SHP77 treated with DMSO at 0.1 percent for 48 hours (cell line): ENCODE data around the gene CDC37.

Source experiments
- DNase-seq: peaks from one replicate; lab custom pipeline; 2025; lab: John Stamatoyannopoulos, UW

Gene CDC37

DNA sequence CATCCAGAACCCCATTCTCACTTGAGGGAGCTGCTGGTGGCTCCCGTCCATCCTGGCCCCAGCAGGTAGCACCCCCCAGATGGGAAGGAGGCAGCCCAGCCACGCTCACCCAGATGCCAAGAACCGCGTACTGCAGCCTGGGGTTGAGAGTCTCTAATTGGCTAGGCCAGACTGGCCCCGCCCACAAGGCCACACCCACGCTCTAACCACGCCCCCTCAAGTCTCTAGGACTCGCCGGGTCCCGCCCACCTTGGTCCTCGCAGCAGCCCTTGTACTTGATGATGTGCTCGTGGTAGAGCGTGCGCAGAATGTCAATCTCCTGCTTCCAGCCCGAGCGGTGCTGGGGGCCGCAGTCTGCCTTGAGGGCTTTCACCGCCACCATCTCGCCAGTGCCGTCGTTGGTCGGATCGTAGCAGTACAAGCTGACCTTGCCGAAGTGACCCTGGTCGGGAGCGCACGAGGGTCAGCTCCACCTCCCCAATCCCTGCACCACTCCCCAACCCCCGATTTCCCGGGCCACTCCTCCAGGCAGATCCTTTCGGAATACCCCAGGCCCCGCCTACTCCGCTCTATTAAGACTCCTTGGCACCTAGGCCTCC is 49.5 kb downstream of the CDC37 start:
- DNase-seq: peak; percentile 1

DNA sequence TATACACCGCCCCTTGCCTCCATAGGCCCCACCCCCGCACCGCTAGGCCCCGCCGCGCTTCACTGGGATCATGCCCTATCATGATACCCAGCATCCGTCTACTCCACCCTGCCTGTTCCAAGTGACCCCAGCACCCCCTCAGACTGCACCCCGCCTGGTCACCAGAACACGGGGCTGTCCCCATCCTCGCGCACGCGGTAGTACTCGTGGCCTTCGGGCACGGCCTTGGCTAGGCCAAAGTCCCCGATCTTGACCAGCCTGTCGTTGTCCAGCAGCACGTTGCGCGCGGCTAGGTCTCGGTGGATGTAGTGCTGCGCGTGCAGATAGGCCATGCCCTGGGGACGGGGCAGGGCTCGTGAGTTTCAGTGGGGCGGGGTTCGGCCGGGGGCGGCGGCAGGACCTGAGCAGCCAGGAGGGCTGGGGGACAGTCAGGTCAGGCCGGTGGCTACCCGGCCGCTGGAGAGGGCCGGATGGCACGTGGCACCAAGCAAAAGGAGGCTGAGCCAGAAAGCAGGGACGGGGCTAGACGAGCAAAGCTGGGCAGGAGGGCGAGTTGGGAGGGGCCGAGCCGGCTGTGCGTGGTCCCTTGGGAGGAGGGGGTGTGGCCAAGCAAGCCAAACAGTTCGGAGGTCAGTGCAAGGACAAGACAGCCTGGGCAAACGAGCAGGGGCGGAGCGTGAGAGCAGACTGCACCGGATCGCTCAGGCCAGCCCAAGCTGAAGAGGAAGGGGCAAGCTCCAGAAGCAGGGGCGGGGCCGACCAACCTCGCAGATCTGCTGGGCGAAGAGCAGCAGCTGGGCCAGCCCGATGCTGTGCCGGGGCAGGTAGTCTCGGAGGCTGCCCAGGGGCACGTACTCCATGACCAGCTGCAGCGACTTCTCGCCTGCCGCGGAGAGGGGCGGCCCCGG is 50.3 kb downstream of the CDC37 start:
- no peak for DNase-seq

DNA sequence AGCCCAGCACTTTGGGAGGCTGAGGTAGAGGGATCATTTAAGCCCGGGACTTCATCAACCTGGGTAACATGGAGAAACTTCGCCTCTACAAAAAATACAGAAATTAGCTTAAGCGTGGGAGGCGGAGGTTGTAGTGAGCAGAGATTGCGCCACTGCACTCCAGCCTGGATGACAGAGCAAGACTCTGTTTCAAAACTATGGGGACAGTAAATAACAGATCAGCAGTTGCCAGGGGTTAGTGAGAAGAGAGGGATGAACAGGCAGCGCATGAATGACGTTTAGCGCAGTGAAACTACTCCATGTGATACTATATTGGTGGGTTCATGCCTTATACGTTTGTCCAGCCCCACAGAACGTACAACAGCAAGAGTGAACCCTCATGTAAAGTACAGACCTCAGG is 56.8 kb downstream of the CDC37 start:
- no peak for DNase-seq

DNA sequence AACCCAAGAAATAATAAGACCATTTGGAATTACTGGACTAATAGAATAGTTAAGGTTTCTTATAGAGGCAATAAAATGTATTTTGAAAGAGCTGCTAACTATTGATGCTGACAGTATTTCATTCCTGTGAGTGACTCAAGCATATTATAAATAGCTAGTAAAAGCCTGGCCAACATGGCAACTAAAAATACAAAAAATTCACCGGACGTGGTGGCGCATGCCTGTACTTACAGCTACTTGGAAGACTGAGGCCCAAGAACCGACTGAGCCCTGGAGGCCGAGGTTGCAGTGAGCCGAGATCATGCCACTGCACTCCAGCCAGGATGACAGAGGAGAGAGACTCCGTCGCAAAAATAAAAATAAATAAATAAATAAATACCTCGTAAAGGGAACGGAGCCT is 58.6 kb downstream of the CDC37 start:
- no peak for DNase-seq

DNA sequence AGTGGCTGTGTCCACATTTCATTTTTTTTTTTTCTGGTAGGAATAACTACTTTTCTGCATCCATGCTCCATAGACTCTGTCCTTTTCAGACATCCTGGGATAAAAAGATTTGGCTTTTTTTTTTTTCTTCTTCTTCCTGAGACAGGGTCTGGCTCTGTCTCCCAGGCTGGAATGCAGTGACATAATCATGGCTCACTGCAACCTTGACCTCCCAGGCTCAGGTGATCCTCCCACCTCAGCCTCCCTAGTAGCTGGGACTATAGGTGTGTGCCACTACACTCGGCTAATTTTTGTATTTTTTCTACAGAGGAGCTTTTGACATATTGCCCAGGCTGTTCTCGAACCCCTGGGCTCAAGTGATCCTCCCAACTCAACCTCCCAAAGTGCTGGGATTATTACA is 59.8 kb downstream of the CDC37 start:
- DNase-seq: no peak
